ENCODE measurements around the gene AGK. TPM values are rescaled to one million over a fixed set of nuclear protein-coding genes. Genes with fewer than 3 reads are reported as not detected.

AGK gene
- total RNA-seq, 4 donors from 2014 or later: 9.8 to 20.1 (median 14.9) TPM

DNA sequence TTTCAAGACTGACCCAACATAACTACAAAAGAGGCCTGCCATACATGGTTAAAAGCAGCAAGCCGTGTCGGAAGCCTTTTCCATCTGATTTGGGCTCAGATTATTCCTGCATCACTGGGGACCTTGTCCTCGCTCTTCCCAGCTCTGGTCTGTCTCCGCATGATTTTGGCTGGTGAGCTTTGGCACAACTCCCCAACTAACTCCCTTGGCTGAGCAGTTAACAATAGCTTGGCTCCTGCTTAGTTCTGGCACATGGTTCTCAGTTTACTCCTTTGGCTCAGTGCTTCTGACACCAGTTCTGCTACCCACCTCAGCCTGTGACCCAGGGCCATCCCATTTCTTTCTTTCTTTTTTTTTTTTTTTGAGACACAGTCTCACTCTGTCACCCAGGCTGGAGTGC is 17.0 kb downstream of the AGK start:
- no peak overlapping the region for H3K4me3 ChIP-seq (ENCODE audit: low read depth, poor library complexity, severe bottlenecking)
- TF ChIP-seq, protein P1, sequence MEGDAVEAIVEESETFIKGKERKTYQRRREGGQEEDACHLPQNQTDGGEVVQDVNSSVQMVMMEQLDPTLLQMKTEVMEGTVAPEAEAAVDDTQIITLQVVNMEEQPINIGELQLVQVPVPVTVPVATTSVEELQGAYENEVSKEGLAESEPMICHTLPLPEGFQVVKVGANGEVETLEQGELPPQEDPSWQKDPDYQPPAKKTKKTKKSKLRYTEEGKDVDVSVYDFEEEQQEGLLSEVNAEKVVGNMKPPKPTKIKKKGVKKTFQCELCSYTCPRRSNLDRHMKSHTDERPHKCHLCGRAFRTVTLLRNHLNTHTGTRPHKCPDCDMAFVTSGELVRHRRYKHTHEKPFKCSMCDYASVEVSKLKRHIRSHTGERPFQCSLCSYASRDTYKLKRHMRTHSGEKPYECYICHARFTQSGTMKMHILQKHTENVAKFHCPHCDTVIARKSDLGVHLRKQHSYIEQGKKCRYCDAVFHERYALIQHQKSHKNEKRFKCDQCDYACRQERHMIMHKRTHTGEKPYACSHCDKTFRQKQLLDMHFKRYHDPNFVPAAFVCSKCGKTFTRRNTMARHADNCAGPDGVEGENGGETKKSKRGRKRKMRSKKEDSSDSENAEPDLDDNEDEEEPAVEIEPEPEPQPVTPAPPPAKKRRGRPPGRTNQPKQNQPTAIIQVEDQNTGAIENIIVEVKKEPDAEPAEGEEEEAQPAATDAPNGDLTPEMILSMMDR (IDR thresholded peaks at IDR 0.05): no peak
- TF ChIP-seq POLR2A (IDR thresholded peaks at IDR 0.05): no peak
- DNase-seq (ENCODE audit: low spot score in 2 of 2): no peak
- 55 to 60% methylated on average over 4 of the region's 4 CpGs for WGBS, 2 donors
- intact Hi-C loops (cut with DNase I; ENCODE audit: low total_unique reads): no loop called here

DNA sequence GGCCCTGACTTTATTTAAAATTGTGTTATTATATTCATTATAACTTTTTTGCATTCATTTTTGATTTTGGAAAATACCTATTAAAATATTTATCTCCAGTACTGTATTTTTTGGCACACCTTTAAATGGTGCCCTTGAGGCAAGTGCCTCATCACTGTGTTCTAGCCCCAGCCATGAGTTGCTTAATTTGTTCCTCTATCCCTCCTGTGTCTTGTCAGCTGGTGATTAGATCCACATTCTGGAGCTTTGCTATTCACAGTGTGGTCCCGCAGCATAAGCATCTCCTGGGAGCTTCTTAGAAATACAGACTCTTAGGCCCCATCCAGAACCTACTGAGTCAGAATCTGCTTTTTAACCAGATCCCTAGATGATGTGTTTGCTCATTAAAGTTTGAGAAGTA is 19.8 kb downstream of the AGK start:
- 89 to 90% methylated on average over 1 of the region's 1 CpG for WGBS, 2 donors
- no peak for TF ChIP-seq POLR2A (IDR thresholded peaks at IDR 0.05)
- TF ChIP-seq, protein P1 (IDR thresholded peaks at IDR 0.05): no peak
- no peak overlapping the region for H3K4me3 ChIP-seq (ENCODE audit: low read depth, poor library complexity, severe bottlenecking)
- intact Hi-C loops (cut with DNase I; ENCODE audit: low total_unique reads): no loop called here
- DNase-seq (ENCODE audit: low spot score in 2 of 2): no peak

DNA sequence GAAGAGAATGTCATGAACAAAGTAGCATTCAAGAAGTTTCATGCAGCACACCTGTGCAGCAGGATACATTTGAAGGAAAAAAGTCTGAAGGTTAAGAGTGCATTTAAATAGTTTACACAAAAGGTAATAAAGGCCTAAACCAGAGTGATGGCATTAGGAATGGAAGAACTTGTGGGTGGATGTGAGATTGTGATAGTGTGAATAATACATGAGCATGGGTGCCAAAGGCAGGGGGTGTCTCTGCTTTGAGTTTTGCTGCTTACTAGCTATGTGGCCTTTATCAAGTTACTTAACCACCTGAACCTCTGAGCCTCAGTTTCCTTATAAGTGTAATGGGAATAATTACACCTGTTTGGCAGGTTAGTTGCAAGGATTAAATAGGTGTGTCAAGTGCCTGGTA is 21.0 kb downstream of the AGK start:
- no peak overlapping the region for H3K4me3 ChIP-seq (ENCODE audit: low read depth, poor library complexity, severe bottlenecking)
- intact Hi-C loops (cut with DNase I; ENCODE audit: low total_unique reads): no loop called here
- TF ChIP-seq POLR2A (IDR thresholded peaks at IDR 0.05): no peak
- TF ChIP-seq, protein P1 (IDR thresholded peaks at IDR 0.05): no peak
- no peak for DNase-seq (ENCODE audit: low spot score in 2 of 2)

DNA sequence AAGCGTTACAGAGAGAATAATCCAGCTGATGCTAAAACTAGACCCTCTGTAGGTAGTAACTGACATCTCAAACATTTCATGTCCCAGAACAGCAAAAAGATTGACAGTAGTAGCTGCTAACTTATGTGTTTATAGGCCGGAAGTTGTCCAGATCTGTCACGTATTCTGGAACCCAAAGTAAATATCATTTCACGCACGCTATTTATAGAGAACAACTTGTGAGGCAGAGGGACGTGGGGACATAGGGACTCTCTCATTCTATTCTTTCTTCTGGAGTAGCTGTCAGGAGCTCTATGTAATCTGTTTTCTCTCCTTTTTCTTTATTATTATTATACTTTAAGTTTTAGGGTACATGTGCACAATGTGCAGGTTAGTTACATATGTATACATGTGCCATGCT is 22.3 kb downstream of the AGK start:
- DNase-seq (ENCODE audit: low spot score in 2 of 2): no peak
- H3K4me3 ChIP-seq (ENCODE audit: low read depth, poor library complexity, severe bottlenecking): no peak overlapping the region
- WGBS, 2 donors: 91 to 97% methylated on average over 6 of the region's 6 CpGs
- no peak for TF ChIP-seq POLR2A (IDR thresholded peaks at IDR 0.05)
- TF ChIP-seq, protein P1 (IDR thresholded peaks at IDR 0.05): no peak
- intact Hi-C loops (cut with DNase I; ENCODE audit: low total_unique reads): no loop called here

DNA sequence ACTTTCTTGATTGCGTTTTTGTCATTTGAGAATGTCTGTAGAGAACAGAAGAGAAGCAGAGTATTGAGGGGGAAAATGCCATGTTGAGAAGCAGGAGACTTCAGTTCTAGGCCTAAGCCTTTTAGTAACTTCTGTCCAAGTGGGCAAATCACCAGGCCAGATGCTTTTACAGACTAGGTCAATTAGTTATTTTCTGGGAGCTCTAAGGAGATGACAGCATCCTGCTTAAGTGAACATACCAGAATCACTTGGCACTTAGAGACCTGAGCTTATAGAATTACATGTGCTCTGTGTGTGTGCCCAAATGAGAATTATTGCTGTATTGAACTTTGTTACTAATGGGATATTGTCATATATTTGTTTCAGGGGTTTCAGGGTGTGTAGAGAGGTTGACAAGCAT is 24.0 kb downstream of the AGK start:
- H3K4me3 ChIP-seq (ENCODE audit: low read depth, poor library complexity, severe bottlenecking): no peak overlapping the region
- WGBS, 2 donors: 93 to 98% methylated on average over 1 of the region's 1 CpG
- TF ChIP-seq, protein P1 (IDR thresholded peaks at IDR 0.05): no peak
- no peak for TF ChIP-seq POLR2A (IDR thresholded peaks at IDR 0.05)
- intact Hi-C loops (cut with DNase I; ENCODE audit: low total_unique reads): no loop called here
- no peak for DNase-seq (ENCODE audit: low spot score in 2 of 2)

DNA sequence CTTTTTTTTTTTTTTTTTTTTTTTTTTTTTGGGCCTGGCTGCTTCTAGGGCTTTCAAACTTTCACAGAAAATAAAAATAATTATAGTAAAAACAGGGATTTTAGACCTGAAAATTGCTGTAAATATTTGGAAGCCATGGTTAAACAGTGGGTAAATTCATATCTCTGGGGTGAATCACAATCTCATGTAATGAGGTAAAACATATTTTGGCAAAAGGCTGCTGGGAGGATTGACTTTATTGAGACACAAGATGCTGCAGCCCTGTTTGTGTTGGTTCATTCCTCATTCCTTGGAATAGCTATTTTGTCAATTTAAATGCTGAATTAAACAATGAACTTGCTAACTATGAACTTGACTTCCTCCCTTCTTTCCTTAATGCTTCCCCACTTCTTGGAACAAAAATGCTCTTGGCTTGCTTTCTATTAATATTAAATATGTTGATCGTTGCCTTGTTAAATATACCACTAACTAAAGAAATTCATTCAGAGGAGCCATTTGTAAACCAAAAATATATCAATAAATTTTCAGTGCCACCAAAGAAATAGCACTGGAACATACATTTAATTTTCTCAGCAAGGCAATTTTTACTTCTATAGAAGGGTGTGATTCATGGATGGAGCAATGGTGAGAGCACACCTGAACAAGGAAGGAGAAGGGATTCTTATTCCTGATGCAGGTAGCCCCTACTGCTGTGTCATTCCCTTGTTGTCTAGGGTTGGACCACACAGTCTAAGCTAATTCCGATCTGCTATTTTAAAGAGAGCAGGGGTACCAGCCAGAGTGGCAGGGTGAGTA is 24.6 kb downstream of the AGK start:
- TF ChIP-seq, protein P1 (IDR thresholded peaks at IDR 0.05): no peak
- no peak for TF ChIP-seq POLR2A (IDR thresholded peaks at IDR 0.05)
- no peak overlapping the region for H3K4me3 ChIP-seq (ENCODE audit: low read depth, poor library complexity, severe bottlenecking)
- 91 to 94% methylated on average over 2 of the region's 2 CpGs for WGBS, 2 donors
- intact Hi-C loops (cut with DNase I; ENCODE audit: low total_unique reads): no loop called here
- DNase-seq (ENCODE audit: low spot score in 2 of 2): no peak

Measured in lower leg skin (tissue), 4 donors.